Right ventricle myocardium superior (tissue), 1 donor: ENCODE data around the gene CACNA1A. TPM values are rescaled to one million over a fixed set of nuclear protein-coding genes. Genes with fewer than 3 reads are reported as not detected.
"Not testable (repeated sequence)": the region's sequence is repeated elsewhere in the genome, so short reads cannot be mapped to it uniquely, and the experiment has no call there.

Experiments
- ATAC-seq: fragments of 200-7000 bp; cut with Tn5 transposase; one replicate; pipeline ENCODE4 v1.9.1; 2020; ENCODE audit warnings: mild to moderate bottlenecking; ENCODE audit not compliant: poor library complexity
- DNase-seq: peaks from one replicate; pipeline ENCODE4 v3.0.0-alpha.2; 2020
- intact Hi-C: fragments of 100-400 bp; cut with DNase I; formaldehyde crosslinking; loops from one replicate; pipeline ENCODE4 v1.11.2; 2022
- long read RNA-seq: library from polyadenylated mRNA; unstranded; transcript quantifications from one replicate; pipeline ENCODE4 v2.0.0, GENCODE V29; 2021
- total RNA-seq: library from RNA; stranded (reverse); fragmentation: NEBNext Ultra II Directional; extraction: Animal tissue kit (Norgen Biotek cat#: 25700); gene quantifications from one replicate; pipeline ENCODE4 v1.2.1, GENCODE V29; 2021
- donor health status: DM: no; HTN: yes; CAD: no; lungs with severe emphysema.

Gene CACNA1A
- 1.00 TPM for total RNA-seq
- long read RNA-seq, partial matches to known transcripts = 0 of 2 reads
- long read RNA-seq, other reads (novel, unspliced or antisense) = 2 of 2 reads

- ATAC-seq = no peak
- intact Hi-C loops = no loop called here
- DNase-seq = no peak
Measured at GRCh38 chr19:13506471-13506820, at the start of gene CACNA1A. CACNA1A (minus strand) TSS chr19:13506479; CDS start chr19:13506224, 255 bp downstream.

GRCh38 chr19:13554506-13555240 lies 48.4 kb upstream of the CACNA1A start:
- intact Hi-C loops = no loop called here
- DNase-seq (no peak), ATAC-seq (no peak)

GRCh38 chr19:13553880-13554400 lies 47.7 kb upstream of the CACNA1A start:
- DNase-seq (no peak), ATAC-seq (no peak)
- intact Hi-C loops = no loop called here

GRCh38 chr19:13548131-13548530 lies 41.9 kb upstream of the CACNA1A start:
- intact Hi-C loops = no loop called here
- ATAC-seq (no peak), DNase-seq (no peak)

GRCh38 chr19:13547102-13547501 lies 40.8 kb upstream of the CACNA1A start:
- ATAC-seq = no peak
- DNase-seq = no peak
- intact Hi-C loops = no loop called here

GRCh38 chr19:13544423-13544822 lies 38.1 kb upstream of the CACNA1A start:
- intact Hi-C loops = no loop called here
- ATAC-seq = no peak

GRCh38 chr19:13541554-13541953 lies 35.3 kb upstream of the CACNA1A start:
- ATAC-seq (no peak), DNase-seq (no peak)
- intact Hi-C loops = no loop called here

More at GRCh38 chr19:13544423-13544822, 38.1 kb upstream of the CACNA1A start:
- DNase-seq = no peak

GRCh38 chr19:13539332-13539731 lies 33.1 kb upstream of the CACNA1A start:
- no peak for DNase-seq
- no peak for ATAC-seq
- intact Hi-C loops = no loop called here

GRCh38 chr19:13538601-13539253 lies 32.4 kb upstream of the CACNA1A start:
- ATAC-seq (no peak), DNase-seq (no peak)
- intact Hi-C loops = no loop called here

GRCh38 chr19:13537454-13537853 lies 31.2 kb upstream of the CACNA1A start:
- intact Hi-C loops = no loop called here
- DNase-seq = no peak
- no peak for ATAC-seq

GRCh38 chr19:13530720-13531119 lies 24.4 kb upstream of the CACNA1A start:
- DNase-seq (no peak), ATAC-seq (no peak)
- intact Hi-C loops = no loop called here

GRCh38 chr19:13529721-13530120 lies 23.4 kb upstream of the CACNA1A start:
- DNase-seq, intact Hi-C loops, ATAC-seq: not testable (repeated sequence)

- DNase-seq = no peak
- intact Hi-C loops = no loop called here
- ATAC-seq = no peak
Measured at GRCh38 chr19:13526552-13526951, 20.3 kb upstream of the CACNA1A start.

GRCh38 chr19:13521066-13521465 lies 14.8 kb upstream of the CACNA1A start:
- ATAC-seq = no peak
- no peak for DNase-seq
- intact Hi-C loops = no loop called here

GRCh38 chr19:13511947-13512346 lies 5.7 kb upstream of the CACNA1A start:
- DNase-seq (no peak), ATAC-seq (no peak)
- intact Hi-C loops = no loop called here

- ATAC-seq = no peak
- intact Hi-C loops = no loop called here
- no peak for DNase-seq
Measured at GRCh38 chr19:13507053-13507611, 853 bp upstream of the CACNA1A start.

GRCh38 chr19:13505761-13506470 lies 363 bp downstream of the CACNA1A start:
- DNase-seq = no peak
- no peak for ATAC-seq
- intact Hi-C loops = no loop called here

GRCh38 chr19:13505164-13505695 lies 1.0 kb downstream of the CACNA1A start:
- DNase-seq (no peak), ATAC-seq (no peak)
- intact Hi-C loops = no loop called here
